HUDEP-2 (cell line): ENCODE data around the gene ITGB2.
A peak's percentile ranks its signal among the peaks of the same experiment; 100 is the strongest.
"Not testable (repeated sequence)": the region's sequence is repeated elsewhere in the genome, so short reads cannot be mapped to it uniquely, and the experiment has no call there.

Experiments
- DNase-seq, 76 experiments: peaks; one replicate each; lab custom pipeline; 2025; ENCODE audit not compliant: unreplicated experiment in 76 of 76; lab: John Stamatoyannopoulos, UW

Gene ITGB2

GRCh38 chr21:44927587-44928461, 7.1 kb upstream of the ITGB2 start:
- DNase-seq, result peak in 35 of 76 experiments; percentile 18 to 64 (median 35)

DNA sequence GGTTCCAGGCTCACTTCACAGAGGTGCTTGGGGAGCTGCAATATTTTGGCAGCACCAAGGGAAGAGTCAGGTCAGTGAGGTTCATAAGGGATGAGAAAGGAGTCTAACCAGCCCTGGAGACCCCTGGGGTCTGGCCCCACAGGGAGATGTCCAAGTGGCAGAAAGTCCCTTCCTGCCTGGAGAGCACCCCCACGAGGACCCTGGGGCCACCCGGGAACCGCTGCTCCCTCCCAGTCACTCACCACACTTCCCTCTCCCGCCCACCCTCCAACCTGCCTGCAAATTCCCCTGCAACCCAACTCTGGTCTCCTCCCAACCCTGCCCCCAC, 6.5 kb upstream of the ITGB2 start:
- no peak for DNase-seq

DNA sequence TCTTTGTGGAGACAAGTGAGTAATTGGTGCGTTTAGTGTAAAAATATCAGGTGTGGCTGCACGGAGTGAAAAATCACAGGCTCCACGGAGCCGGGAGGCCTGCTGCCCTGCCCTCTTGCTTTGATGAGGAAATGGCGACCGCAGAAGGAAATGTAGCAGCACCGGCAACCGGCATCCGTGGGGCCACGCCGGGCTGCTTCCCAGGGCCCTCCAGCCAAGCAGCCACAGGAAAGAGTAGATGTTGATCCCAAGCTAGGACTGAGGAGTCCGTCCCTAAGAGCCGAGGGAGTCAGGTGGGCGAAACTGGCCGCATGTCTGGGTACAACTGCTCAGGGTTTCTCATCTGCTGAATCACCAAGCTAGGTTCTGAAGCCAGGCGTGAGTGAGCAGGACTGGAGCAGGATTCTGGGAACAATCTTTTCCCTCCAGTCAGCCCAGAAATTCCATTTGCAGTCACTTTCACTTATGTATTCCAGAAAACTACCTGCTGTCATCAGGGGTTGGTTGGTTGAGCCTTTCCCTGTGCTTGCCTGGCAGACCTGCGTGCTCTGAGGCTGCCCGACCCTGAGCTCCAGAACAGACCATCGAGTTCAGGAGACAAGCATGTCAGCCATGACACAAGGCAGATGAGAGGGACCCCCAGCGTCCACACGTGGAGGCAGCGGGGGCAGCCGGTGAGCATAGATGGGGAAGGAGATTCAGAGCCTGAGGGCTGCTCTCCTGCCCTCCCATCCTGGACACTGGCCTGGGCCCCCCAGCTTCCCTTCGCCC, 5.8 kb upstream of the ITGB2 start:
- no peak for DNase-seq

GRCh38 chr21:44925378-44925755, 4.7 kb upstream of the ITGB2 start:
- no peak for DNase-seq

- DNase-seq, result no peak
These were observed 4.1 kb upstream of the ITGB2 start for GRCh38 chr21:44924606-44925377.

- DNase-seq, result no peak
These were observed 2.9 kb upstream of the ITGB2 start for GRCh38 chr21:44923480-44924084.

- DNase-seq, result no peak
These were observed 1.2 kb upstream of the ITGB2 start for GRCh38 chr21:44921928-44922327.

DNA sequence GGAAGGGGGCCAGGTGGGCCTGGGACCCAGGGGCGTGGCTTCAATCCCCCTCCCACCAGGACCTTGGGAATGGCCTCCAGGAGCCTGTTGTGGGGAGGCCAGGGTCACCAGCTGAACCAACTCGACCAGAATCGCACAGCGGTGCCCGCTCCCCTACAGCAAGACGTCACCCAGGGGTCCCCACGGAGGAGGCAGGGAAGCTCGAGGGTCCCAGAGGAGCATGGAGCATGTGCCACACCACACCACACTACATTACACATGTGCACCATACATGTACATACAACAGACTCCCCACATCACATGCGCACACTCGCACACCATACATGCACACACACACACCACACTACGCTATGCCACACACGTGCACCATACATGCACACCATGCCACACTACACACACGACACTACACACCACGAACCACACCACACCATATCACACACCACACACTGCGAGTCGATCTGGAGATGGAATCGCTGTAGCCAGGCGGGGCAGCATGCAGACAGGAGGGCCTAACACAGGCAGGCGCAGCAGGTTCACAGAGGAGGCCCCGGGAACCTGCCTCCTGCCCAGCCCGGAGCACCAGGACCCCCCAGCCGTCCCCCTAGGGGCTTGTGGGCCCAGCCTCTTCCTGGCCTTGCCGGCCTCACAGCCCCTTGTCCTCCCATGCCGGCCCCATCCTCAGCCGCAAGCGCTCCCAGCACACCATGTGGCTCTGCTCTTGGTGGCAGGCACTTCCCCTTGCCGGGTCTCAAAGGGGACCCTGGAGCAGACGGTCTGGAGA, 596 bp downstream of the ITGB2 start:
- no peak for DNase-seq

GRCh38 chr21:44919111-44919912, 1.4 kb downstream of the ITGB2 start:
- no peak for DNase-seq

DNA sequence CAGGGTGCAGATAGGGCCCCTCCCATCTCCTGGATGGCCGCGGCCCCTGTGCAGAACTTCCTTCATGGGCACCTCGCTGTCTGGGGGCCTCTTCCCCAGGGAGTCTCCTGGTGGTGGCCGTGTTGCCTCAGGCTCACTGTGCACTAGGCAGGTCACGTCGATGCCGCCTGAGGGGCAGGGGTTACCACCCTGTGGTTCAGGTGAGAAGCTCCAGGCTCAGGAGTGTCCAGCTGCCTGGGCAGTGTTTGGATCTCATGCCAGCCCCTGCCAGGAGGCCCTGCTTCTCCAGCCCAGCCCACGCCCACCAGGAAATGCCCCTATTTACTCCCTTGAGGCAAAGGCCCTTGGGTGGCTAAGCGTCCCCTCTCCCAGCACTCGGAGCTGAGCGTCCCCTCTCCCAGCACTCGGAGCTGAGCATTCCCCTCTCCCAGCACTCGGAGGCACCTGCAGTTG, 2.1 kb downstream of the ITGB2 start:
- no peak for DNase-seq

GRCh38 chr21:44918107-44918470, 2.6 kb downstream of the ITGB2 start:
- DNase-seq, result no peak

DNA sequence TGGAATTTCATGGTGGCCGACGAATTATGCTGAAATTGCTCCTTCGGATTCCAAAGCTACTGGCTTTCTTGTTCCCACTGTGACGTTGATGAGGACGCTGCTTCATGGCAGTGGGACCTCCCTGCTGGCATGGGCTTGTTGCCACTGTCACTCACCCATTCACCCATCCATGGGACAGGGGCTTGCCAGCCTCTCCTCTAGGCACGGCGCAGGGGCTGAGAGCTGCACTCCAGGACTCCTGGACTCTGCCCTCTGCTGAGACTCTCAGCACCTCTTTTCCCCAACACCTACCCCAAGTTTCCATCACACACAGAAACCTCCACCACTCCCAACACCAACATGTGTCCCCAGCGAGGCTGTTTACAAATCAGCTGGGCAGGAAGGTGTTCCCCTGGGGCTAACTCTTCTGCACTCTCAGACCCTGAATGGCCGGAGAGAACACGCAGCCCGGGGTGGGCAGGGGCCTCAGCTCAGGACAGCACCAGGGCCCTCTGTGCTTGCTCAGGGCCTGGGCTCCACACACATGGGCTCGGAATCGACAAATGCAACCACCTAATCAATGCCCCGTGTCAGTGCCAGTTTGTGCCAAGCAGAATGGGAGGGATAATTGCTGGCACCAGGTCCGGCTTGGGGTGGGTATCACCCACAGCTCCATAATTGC, 3.1 kb downstream of the ITGB2 start:
- DNase-seq, result no peak

DNA sequence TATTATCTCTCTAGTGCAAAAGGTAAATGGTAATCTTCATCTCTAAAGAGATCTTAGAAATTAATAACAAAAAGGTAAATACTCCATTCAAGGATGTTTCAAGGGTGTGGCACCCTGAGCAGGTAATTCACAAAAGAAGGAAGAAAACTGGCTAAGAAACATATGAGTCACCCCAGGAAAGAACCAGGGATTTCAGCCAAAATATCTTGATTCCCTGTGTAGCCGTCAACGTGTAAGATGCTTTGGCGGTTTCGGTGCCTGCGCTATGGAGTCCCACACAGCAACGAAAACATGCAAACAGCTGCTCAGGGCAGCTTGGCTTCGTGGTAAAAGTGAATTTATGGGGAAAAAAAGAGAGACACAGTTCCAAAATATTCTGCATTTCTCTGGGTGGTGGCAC, 3.7 kb downstream of the ITGB2 start:
- no peak for DNase-seq

GRCh38 chr21:44914176-44914874, 6.4 kb downstream of the ITGB2 start:
- no peak for DNase-seq

DNA sequence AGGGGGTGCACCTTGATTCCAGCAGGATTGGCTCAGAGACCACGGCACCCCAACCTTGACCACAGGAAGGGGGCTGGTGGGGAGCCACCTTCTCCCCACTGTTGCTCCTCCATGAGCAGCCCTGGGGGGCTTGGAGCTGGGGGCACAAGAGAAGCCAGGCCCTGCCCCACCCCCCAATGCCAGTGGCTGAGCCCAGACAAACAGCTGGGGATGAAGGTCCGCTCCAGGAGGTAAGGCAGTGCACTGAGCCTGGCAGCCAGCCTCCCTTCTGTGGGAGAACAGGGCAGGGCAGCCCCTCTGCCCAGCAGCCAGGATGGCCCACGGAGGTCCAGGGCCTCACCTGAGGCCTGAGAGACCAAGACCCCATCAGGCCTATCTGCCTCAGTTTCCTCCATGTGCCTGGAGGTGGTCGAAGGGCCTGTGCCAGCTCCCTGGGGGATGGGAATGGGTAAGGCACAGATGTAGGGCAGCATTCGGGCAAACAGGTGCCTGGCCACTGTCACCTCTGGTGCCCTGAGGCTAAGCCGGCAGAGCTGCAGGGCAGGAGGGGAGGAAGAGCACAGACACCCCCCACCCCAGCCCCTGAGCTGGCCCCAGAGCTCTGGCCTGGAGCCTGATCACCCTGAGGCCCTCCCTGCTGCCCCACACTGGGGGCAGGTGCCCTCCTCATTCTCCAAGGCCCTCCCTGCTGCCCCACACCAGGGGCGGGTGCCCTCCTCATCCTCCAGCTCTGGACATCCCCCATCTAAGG, 7.1 kb downstream of the ITGB2 start:
- DNase-seq, result no peak

DNA sequence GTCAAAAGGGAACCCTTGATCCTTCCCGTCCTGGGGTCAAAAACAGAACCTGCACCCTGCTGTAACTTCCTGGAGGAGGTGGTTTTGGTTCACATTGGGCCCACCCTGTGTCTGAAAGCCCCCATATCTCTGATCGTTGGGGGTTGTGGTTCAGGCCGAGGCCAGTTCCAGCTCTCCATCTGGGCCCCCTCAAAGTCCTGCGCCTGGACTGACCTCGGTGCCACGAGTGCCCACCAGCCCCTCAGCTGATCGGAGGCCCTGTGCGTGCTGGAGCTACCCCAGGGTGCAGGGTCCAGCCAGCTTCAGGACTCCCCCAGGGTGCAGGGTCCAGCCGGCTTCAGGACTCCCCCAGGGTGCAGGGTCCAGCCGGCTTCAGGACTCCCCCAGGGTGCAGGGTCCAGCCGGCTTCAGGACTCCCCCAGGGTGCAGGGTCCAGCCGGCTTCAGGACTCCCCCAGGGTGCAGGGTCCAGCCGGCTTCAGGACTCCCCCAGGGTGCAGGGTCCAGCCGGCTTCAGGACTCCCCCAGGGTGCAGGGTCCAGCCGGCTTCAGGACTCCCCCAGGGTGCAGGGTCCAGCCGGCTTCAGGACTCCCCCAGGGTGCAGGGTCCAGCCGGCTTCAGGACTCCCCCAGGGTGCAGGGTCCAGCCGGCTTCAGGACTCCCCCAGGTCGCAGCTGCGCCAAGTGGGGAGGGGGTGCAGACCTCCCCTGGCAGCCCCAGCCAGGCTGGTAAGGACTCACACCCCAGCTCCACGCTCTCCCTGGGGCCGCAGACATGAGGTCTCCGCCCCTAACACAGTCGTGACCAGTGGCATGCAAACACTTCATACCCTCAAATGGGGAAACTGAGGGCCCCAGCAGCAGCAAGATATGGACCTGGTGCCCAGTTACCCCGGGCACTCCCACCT, 7.9 kb downstream of the ITGB2 start:
- DNase-seq, result not testable (repeated sequence)

GRCh38 chr21:44912158-44912473, 8.6 kb downstream of the ITGB2 start:
- DNase-seq, result peak in 9 of 76 experiments; percentile 40 to 92 (median 86)
